SKM-1 treated with dmso at 0.1 percent for 144 hours (cell line): Measurements from ENCODE around the gene NAALAD2.
"Not testable (repeated sequence)": the region's sequence is repeated elsewhere in the genome, so short reads cannot be mapped to it uniquely, and the experiment has no call there.

Source experiments
- DNase-seq: peaks from one replicate; lab custom pipeline; 2025; ENCODE audit not compliant: unreplicated experiment; lab: John Stamatoyannopoulos, UW

Gene NAALAD2

DNA sequence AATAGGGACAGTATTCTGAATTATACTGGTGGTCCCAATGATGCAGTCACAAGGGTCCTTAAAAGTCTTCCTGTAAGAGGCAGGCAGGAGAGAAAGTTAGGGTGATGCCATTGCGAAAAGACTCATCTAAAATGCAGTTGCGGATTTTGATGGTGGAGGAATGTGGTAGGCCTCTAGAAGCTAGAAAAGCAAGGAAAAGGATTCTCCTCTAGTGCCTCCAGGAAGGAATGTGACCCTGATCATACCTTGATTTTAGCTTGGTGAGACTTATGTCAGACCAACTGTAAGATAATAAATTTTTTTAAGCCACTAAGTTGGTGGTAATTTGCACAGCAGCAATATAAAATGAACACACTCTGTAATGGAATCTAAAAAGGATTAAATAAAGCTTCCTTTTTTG, 54.5 kb downstream of the NAALAD2 start:
- DNase-seq, result no peak

DNA sequence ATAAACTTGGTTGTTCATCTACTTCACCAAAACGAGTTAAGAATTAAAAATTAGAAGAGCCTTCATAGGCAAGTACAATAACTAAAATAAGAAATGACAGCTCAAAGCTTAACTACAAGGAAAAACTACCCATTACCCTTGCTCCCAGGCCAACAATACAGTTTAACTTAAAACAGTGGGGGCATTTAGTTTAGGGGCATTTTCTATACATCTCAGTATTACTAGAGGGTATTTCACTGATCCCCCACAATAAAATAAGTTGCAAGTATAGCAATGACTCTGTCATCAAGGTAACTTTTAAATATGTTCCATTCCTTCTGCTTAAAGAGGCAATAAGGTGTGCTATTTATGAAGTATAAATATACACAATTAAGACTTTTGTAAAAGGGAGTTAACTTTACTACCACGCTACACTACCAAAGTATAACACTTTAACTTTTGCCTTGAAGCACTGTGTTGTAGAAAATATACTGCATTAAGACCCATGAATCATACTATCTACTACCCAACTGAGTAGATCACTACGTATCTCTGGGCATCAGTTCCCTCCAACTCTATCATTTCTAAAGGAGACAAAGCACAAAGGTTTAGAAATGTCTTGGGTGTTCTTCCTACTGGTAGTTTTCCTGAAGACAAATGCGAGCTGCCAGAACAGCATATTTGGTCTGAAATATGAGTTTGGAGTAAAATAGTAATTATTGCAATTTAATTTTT, 58.6 kb downstream of the NAALAD2 start:
- no peak for DNase-seq

DNA sequence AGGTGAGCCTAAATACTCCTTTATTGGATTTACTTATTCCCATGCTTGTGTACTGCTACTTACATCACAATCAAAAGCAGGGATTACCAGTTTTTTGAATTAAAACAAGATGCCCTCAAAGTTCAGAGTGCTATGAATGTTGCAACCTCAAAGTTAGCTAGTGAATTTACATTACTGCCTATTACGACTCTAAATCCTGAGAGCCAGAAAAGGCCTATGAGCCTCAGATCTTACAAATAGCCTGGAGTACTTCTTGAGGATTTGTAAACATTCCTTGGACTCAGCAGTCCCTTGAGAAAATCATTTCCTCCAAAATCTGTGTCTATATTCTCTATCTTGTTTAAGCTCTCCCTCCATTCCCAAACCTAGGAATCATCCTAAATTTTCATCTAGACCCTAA, 62.9 kb downstream of the NAALAD2 start:
- DNase-seq, result no peak

DNA sequence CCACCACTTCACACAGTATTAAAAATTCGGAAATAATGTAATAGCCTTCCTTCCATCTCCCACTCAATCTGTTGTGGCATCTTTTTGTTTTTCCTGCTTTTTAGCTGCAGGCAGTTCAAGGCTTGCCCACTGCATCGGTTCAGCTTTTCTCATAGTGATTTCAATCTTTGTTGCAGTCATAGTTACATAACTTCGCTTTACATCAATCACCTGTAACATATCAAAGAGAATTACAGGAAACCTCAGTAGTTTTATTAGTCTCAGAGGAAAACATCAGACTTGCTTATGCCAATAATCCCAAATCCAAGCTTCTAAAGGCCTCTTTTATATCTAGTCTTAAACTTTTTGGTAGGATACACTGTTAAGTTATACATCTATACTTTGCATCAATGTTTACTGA, 67.9 kb downstream of the NAALAD2 start:
- DNase-seq, result no peak

DNA sequence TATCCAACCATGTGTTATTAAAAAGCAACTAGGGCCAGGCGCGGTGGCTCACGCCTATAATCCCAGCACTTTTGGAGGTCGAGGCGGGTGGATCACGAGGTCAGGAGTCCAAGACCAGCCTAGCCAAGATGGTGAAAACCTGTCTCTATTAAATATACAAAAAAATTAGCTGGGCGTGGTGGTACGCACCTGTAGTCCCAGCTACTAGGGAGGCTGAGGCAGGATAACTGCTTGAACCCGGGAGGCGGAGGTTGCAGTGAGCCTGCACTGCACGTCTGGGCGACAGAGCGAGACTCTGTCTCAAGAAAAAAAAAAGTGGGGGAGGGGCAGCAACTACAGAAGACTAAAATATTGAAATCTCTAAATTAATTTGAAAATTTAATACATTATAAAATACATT, 69.9 kb downstream of the NAALAD2 start:
- no peak for DNase-seq

DNA sequence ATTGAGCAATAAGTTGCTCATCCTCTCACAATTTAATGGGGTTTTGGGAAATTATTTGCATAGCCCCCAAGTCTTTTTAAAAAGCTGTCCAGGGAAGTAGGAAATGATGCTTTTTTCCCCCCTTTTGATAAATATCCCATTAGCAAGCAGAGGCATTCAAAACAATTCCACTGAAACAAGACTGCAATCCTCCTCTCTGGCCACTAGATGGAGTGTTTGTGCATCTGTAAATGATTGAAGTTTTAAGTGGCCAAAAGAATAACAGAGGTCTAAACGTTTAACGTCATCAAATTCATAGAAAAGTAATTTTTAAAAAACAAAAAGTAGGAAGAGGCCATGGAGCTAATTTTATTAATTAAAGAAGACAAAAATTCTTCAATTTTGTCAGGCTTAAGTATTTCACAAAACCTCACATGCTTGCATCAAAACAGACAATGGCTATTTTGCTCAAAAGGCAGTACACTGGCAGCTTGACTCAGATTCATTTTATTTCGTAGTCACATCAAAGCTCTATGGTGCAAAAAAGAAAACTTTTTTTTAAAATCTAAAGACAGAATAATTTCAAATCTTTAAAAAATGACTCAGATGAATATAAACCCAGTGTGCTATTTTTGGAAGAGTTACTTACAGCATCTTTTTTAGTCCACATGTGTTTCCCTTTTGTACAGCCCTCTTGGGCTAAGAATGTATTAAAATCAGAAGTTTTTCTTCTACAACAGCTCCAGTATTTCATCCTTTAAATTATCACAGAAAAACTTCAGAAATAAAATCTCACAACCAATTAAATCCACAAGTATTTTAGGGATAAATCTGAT, 70.6 kb downstream of the NAALAD2 start:
- peak; percentile 39 for DNase-seq

DNA sequence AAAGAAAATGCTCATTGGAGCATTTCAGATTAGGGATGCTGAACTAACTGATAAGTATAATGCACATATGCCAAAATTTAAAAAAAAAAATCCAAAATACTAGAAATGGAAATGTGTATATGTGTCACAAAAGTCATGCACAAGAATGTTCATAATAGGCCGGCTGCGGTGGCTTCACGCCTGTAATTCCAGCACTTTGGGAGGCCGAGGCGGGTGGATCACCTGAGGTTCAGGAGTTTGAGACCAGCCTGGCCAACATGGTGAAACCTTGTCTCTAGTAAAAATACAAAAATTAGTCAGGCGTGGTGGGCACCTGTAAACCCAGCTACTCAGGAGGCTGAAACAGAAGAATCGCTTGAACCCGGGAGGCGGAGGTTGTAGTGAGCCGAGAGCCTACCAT, 73.5 kb downstream of the NAALAD2 start:
- not testable (repeated sequence) for DNase-seq

DNA sequence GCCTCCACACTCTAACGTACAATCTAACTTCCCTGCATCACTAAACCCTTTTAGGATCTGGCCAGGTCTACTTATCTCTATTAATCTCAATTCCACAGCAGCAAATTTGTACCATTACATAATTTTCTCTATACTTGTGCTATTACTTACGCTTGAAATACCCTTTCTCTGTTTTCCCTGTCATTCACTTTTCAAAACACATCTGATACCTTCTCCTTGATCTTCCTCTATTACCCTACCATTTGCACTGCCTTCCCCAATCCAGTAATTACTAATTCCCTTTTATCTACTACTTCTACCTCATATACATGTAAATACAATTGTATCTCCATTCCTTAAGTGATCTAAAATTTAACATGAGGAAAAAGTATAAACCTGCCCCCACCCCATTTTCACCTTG, 74.4 kb downstream of the NAALAD2 start:
- no peak for DNase-seq

DNA sequence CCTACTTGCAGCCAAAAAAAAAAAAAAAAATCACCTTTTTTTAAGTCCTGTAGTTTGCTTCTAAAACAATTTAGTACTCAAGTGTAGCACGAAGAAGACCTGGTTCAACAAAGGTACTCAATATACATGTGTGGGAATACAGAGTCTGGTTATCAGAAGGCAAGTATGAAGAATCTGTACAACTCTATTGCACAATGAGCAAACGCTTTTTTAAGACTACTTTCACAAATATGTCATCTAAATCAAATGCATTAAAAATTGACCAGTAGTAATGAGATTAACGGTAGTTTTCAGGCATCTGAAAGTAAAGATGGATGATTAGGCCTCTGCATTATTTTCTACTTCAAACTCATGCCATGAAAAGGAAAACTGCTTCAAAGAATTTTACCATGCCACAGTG, 78.9 kb downstream of the NAALAD2 start:
- DNase-seq, result no peak

DNA sequence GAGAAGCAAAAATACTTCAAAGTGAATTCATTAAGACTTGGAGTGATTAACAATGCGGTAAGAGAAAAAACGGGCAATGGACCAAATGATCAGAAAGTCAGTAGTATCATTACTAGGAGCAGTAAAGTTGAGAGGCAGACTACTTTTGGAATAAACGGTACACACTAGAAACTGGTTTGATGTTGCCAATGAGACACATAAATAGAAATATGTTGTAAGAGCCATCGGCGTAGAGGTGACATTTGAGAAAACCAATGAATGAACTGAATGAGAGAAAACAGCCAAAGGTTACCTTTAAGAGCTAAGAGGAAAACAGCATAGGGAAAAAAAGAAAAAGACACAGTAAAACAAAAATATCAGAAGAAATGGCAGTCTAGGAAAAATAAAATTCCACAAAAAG, 82.1 kb downstream of the NAALAD2 start:
- no peak for DNase-seq

DNA sequence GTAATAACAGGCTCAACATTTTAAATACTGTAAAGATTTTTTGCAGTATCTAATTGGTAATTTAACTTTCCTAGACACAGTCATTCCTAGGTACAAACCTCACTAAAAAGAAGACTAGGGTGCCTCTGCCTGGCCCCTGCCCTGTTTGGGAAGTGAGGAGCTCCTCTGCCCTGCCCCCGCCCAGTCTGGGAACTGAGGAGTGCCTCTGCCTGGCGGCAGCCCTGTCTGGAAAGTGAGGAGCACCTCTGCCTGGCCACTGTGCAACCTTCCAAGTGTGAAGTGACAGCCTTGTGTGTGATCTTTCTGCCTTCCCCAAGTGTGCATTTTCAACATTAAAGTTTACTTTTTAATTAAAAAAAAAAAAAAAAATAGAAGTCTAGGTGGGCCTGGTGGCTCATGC, 84.1 kb downstream of the NAALAD2 start:
- DNase-seq, result no peak

DNA sequence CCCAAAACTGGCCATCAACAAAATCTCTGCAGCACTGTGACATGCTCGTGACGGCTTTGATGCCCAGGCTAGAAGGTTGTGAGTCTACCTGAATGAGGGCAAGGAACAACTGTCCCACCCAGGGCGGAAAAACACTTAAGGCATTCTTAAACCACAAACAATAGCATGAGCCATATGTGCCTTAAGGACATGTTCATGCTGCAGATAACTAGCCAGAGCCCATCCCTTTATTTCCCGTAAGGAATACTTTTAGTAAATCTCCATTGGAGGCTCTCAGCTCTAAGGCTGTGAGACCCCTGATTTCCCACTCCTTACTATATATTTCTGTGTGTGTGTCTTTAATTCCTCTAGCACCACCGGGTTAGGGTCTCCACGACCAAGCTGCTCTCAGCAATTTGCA, 85.0 kb downstream of the NAALAD2 start:
- DNase-seq, result no peak

DNA sequence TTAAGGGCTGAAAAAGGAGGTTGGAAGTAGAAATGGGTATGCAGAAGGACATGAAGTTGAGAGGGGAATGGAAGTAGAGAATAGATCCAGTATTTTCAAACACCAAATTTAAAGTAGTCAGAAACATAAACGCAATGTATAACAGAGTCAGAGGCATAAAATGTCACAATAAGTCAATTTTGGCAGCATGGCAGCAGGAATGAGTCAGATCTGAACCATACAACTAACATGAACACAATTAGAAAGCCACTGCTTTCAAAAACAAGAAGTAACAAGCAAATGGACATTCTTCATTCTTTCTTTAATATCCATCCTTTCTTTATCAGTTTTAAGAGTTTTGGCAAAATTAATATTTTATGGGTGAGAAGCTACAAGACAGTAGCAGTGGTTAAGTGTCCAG, 85.9 kb downstream of the NAALAD2 start:
- DNase-seq, result no peak

DNA sequence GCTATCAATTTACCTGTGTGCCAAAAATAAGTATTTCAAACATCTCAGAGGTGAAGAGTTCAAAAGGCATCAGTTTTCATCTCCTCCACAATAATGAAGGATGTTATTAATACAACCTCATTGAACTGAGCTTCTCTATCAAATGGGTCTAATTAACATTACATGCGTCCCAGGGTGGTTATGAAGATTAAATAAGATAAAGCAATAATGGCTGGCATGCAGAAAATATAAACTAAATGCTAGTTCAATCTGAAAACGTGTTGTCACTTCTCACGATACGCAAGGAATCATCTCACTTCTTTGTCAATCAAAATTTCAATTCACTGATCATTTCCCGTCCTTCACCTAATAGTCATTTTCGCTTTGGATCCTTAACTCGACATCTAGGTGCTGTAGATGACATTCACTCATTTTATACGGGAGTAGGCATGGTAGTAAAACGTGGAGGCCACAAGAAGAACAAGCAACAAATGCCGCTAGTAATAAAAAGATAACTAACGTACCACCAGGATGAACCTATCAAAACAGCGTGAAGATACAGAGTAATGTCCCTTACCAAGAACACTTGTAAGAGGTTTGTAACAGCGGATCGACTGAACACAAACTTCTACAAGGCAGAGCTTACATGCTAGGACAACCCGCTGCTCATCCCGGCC, 87.5 kb downstream of the NAALAD2 start:
- DNase-seq, result no peak

DNA sequence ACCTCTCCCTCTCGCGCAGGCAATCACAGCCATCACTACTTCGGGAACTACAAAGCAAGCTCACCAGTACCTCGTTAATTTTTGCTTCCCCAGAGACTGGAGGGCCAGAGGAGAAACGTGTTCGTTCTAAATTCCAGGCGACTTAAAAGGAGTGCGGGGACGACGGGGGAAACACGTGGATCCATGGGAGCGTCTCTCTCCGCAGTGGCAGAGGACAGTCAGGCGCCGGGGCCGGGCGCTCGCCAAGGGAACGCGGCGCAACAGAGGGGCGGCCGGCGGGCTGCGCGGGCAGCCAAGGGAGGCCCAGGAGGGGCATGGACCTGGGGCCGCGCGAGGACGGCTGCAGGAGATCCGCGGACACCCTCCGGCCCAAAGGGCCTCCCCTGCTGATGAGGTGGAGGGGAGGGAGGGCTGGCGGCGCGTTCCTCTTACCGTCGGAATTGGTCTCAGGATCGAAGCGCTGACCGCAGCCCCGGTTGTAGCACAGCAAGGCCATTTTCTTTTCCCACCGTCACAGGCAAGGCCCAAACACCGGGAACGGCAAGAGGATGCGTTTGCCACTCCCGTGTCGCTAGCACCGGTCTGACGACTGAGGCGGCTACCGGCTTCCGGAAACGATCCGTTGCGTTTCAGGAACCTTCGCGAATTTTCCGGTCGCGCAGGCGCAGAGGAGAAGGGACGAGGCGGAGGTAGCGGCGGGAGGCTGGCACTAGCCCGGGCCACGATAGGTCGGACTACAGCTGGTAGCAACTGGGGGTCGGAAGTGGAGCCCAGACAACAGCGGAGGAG, 88.2 kb downstream of the NAALAD2 start, which contains the start of gene CHORDC1:
Gene CHORDC1, minus strand, starts transcription at position 591 of the 789 bp plus-strand sequence. Its CDS starts 95 bp downstream, at position 496.
- peak; percentile 84 for DNase-seq

DNA sequence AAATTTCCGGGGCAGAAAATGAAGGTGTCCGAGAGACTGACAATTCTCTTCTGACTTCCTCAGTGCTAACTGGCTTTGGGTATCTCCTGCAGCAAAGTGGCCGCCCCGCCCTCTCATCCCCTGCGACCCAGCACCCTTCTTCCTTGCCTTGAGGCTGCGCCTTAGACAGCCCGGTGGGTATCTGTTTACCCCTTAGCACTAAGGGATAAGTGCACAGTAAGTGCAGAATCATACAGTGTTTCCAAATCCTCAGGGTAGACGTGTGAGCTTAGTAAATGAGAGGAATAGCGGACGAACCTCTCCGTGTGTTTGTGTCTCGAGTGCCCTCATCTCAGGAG, 88.8 kb downstream of the NAALAD2 start:
- DNase-seq, result no peak

DNA sequence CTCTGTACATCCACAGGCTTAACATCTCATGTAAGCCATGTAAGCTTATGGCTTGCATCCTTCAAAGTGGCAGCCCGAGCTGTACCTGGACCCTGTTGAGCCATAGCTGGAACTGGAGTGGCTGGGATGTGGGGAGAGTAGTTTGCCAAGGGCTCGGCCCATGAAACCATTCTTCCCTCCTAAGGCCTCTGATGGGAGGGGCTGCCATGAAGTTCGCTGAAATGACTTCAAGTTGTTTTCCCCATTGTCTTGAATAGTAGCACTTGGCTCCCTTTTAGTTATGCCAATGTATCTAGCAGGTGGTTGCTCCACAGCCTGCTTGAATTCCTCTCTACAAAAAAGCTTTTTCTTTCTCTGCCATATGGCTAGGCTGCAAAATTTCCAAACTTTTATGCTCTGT, 93.6 kb downstream of the NAALAD2 start:
- no peak for DNase-seq

DNA sequence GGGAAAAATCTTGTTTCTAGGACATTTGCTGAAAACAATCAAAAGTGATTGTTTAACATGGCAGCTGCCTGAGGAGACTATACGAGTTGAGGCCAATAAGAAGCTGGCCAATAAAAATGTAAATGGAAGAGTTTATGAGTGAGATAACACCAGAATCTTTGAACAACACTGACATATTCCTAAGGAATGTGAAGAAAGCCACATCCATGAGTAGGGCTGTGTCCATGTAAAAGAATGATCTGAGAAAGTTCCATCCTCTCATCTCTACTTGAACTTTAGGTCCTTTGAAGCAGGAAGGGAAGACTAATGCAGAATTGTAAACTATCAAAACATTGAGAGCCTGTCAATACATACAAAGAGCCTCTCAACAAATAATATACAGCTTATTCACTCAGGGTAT, 95.3 kb downstream of the NAALAD2 start:
- DNase-seq, result no peak

DNA sequence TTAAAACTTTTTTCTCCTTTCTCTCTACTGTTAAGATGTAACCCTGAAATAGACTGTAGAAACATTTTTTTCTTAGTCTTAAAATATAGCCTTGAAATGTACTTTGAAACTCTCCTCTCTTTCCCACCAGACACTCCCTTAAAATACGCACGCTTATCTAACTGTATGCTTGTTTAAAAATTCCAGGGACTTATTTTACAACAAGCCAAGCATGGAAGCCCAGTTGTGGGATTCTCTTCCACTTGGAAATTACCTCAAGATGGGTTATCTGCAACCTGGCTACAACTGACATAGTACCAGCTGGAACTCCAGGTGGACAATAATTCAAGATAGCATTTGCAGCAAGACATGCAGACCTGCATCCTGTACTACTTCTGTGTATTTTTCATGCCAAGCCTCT, 100.5 kb downstream of the NAALAD2 start:
- DNase-seq, result no peak

DNA sequence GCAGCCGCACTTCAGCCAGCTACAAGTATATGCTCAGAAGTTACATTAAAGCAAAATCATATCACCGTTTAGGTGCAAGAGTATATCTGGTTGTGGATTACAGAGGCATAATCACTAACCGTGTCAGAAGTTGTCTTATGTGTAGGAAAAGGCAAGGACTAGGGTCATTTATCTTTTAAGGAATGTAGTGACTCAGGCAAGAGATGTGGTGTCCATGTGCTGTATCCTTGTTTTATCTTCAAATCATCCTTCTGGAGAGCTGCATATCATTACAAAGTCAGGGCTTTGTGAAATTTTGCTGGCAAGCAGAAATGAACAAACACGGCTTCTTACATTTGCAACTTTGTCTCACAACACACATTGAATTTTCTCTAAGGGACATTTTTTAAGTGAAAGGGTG, 101.1 kb downstream of the NAALAD2 start:
- DNase-seq, result no peak

DNA sequence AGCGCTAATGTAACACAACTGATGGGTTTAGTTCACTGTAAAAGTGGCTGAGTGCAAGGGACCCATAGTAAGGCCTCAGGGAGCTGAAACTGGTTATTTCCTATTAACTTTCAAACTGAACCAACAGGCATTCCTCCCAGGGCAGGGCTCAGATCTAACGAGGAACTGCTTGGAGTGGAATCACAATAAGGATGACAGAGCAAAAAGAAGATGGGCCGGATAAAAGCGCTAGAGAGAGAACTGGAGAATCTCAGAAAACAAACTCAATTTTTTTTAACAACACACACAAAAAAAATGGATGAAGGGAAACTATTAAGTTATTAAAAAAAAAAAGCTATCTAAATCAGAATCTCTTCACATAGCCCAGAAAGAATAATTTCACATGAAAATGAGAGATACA, 102.5 kb downstream of the NAALAD2 start:
- no peak for DNase-seq
